Left kidney (tissue), 8 donors: ENCODE data around the gene FXR2. TPM values are rescaled to one million over a fixed set of nuclear protein-coding genes. Genes with fewer than 3 reads are reported as not detected.
"Not testable (repeated sequence)": the region's sequence is repeated elsewhere in the genome, so short reads cannot be mapped to it uniquely, and the experiment has no call there.

Experiments used
- DNase-seq: peaks from one replicate; pipeline ENCODE4 v3.0.0-alpha.2; 2013
- long read RNA-seq, 8 donors: transcript quantifications; one replicate each; lab custom pipeline, GENCODE V29; 2026
- polyA plus RNA-seq: library from polyadenylated mRNA; unstranded; fragments of 120-200 nt; gene quantifications from one replicate; pipeline ENCODE4 v1.2.1, GENCODE V29; 2013; ENCODE audit not compliant: insufficient read length

FXR2 gene
- polyA plus RNA-seq = 54.8 TPM
- long read RNA-seq, donor 1, partial matches to known transcripts = 0 of 4 reads
- long read RNA-seq, donor 1, other reads (novel, unspliced or antisense) = 0 of 4 reads
- long read RNA-seq, donor 2, transcript FXR2-201 (17 exons, 2,957 nt) = major isoform, 5 of 6 reads
- long read RNA-seq, donor 2, partial matches to known transcripts = 0 of 6 reads
- long read RNA-seq, donor 2, other reads (novel, unspliced or antisense) = 0 of 6 reads
- long read RNA-seq, donor 3, transcript FXR2-201 (17 exons, 2,957 nt) = major isoform, 5 of 25 reads
- long read RNA-seq, donor 3, partial matches to known transcripts = 19 of 25 reads
- long read RNA-seq, donor 3, other reads (novel, unspliced or antisense) = 0 of 25 reads
- long read RNA-seq, donor 4 = 0 reads
- long read RNA-seq, donor 5, transcript FXR2-201 (17 exons, 2,957 nt) = major isoform, 7 of 15 reads
- long read RNA-seq, donor 5, partial matches to known transcripts = 0 of 15 reads
- long read RNA-seq, donor 5, other reads (novel, unspliced or antisense) = 8 of 15 reads
- long read RNA-seq, donor 6, partial matches to known transcripts = 0 of 2 reads
- long read RNA-seq, donor 6, other reads (novel, unspliced or antisense) = 0 of 2 reads
- long read RNA-seq, donor 7, partial matches to known transcripts = 0 of 3 reads
- long read RNA-seq, donor 7, other reads (novel, unspliced or antisense) = 0 of 3 reads
- long read RNA-seq, donor 8 = 0 reads

GRCh38 chr17:7614425-7615264, at the start of gene FXR2:
Gene FXR2 (minus strand): TSS chr17:7614897. CDS start chr17:7614532, 365 bp downstream.
- peak; percentile 100 for DNase-seq

DNA sequence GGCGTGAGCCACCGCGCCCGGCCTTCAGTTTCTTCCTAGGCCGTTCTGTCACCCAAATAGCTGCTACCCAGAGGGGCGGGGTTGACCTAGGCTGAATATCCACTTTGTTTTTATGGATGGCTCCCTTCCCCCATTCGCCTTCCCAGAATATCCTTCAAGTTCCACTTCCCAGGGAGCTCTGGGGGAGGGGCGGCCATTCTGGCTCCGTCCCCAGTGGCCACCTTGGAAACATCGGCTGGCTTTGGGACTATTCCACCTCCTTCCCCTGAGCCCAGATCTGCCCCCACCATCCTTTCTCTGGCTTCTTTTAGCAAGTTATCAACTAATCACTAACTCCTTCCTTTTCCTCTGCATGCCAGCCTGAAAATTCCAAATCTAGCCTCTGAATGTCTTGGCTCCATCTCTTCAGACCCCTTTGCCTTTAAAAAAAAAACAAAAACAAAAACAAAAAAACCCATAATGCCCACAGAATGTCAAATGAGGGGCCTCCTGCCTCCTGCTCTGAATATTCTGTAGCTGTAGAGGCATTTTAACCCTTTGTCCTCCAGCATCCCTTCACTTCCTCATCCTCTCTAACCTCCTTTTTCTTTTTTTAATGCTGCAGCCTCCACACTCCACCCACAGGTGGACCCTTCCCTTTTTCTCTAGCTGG, 42.4 kb upstream of the FXR2 start:
- peak; percentile 72 for DNase-seq

DNA sequence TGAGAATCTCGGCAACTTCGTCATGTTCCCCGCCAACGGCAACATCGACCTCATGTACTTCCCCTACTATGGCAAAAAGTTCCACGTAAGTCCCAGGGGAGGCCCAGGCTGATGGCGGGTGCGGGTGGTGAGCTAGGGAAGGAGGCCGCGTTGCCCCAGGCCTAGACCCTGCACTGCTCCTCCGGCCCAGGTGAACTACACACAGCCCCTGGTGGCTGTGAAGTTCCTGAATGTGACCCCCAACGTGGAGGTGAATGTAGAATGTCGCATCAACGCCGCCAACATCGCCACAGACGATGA, 40.8 kb upstream of the FXR2 start:
- no peak for DNase-seq

GRCh38 chr17:7654832-7655540, 40.3 kb upstream of the FXR2 start:
- DNase-seq = no peak

DNA sequence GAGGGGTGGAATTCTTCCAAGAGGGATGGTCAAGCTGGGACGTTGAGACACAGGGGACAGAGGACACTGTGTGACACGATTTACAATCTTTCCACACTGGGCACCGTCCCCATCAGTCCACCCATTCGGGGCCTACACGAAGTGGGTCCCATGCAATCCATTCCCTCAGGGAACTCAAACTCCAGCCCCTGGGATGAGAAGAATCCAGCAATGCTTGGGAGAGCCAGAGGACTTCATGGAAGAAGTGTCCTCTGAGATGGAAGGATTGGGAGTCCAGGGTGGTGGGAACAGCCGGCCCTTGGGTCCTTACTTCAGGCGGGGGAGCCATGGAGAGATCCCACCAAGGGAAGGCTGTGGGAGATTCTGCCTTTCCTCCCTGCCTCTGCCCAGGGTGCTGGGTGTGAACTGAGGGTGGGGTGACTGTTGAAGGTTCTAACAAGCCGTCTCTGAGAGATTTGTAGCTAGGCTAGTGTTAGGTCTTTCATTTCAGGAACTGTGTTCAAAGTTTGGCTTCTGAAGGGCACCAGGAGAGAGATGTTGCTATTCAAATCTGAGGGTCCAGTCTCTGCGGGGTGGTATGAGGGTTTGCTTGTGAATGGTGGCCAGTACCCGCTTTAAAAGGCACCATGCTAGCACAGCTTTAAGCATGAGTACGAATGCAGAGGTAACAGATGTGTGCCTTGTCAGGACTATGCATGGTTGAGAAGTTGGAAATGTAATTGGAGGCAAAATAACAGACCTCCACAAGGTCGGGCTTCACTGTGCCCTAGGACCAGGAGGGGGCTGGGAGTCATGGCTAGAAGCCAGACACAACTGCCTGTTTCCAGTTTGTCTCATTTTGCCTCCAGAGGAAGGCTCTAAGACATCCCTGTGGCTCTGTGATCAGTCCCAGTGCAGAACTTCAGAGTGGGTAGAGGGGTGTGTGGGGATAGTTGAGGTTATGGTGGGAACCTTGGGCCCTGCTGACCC, 38.0 kb upstream of the FXR2 start:
- DNase-seq = no peak

GRCh38 chr17:7651665-7652387, 37.1 kb upstream of the FXR2 start:
- peak; percentile 80 for DNase-seq

DNA sequence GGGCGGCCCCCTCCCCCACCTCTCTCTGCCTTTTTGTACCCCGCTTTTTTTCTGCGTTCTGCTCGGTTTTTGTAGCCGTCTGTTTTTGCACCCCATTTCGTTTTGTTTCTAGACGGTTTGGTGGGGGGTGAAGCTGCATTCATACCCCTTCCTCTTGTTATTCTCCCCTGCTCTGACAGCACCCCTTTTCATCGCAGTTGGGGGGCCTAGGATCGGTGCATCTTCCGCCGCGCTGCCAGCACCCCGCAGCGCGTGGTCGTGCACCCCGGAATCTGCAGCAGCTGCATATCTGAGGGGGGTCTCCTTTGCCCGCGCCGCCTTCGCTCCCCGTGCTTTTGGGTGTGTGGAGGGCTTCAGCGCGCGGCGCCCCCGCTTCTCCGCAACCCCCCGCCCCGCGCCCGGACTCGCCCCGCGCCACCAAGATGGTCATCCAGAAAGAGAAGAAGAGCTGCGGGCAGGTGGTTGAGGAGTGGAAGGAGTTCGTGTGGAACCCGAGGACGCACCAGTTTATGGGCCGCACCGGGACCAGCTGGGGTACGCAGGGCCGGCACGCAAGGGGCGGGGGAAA, 36.5 kb upstream of the FXR2 start:
- no peak for DNase-seq

DNA sequence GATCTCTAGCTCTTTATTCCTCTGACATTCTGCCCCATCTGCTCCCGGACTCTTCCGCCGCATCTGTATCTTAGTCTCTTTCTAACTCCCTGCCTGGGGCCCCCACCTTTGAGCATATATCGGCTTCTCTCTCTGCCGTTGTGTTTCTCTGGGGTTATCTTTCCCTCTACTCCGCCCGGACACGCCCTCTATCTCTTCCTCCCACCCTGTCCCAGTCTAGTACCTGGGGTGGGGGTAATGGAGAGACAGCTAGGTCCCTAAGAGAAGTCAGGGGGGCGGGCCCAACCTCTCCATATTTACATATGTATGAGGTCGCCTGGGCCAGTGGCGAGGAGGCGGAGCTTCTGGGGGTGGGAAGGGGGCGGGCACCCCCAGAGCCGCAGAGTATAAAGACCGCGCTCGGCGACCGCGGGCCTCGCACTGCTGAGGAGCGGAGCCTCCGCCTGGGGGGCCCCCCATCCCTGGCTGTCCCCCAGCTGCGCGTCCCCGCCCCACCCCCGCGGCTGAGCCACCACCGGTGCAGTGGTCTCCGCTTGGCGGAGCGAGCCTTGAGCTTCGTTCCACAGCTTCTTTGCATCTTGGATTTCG, 35.9 kb upstream of the FXR2 start, which contains the start of gene ATP1B2:
TSS of gene ATP1B2 (plus strand) at position 418 of the 588 bp plus-strand sequence. CDS start 593 bp downstream, outside the sequence.
- DNase-seq = peak; percentile 75

- no peak for DNase-seq
These were observed 32.3 kb upstream of the FXR2 start for GRCh38 chr17:7647018-7647417.

- no peak for DNase-seq
These were observed 31.8 kb upstream of the FXR2 start for GRCh38 chr17:7646457-7646856.

DNA sequence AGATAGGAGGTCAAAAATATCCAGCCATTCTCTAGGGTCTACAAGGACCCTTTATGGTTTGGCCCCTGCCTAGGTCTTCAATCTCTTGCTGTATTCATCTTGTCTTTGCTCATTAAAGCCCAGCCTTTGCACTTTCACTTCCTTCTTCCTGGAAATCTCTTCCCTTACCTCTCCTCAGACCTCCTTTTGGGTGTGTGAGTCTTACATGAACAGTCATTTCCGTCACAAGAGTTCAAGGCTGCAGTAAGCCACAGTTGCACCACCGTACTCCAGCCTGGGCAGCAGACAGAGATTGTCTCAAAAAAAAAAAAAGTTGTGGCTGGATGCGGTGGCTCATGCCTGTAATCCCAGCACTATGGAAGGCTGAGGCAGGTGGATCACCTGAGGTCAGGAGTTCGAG, 30.1 kb upstream of the FXR2 start:
- no peak for DNase-seq

GRCh38 chr17:7641635-7642034, 26.9 kb upstream of the FXR2 start:
- not testable (repeated sequence) for DNase-seq

- no peak for DNase-seq
These were observed 26.1 kb upstream of the FXR2 start for GRCh38 chr17:7640783-7641182.

- no peak for DNase-seq
These were observed 21.5 kb upstream of the FXR2 start for GRCh38 chr17:7636163-7636562.

DNA sequence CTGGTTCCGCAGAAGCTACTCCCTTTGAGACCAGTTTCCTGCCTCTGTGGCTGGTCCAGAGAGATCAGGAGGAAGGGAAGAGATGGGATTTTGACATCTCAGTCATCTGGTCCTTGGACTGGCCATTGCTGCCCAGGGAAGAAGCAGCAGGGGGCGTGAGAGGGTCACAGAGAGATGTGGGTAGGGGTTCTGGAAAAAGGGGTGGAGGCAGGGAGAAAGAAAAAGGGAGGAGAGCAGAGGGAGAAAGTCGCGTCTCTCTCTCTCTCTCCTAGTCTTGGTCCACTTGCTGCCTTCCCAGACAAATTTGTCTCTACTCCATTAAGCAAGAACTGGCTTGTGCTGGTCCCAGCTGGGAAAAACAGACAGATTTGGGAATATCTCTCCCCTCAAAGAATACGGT, 19.7 kb upstream of the FXR2 start:
- no peak for DNase-seq

DNA sequence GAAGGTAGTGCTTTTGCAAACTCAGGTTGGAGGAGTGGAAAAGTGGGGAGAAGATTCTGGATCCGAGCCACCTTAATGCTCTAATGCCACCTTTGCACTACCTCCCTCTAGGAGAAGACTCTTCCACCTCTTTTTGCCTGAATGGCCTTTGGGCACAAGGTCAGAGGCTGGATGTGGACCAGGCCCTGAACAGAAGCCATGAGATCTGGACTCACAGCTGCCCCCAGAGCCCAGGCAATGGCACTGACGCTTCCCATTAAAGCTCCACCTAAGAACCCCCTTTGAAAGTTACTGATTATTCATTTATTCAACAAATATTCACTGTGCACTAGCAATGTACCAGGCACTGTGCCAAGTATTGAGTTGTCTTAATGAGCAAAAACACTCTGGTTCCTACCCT, 18.4 kb upstream of the FXR2 start:
- no peak for DNase-seq

DNA sequence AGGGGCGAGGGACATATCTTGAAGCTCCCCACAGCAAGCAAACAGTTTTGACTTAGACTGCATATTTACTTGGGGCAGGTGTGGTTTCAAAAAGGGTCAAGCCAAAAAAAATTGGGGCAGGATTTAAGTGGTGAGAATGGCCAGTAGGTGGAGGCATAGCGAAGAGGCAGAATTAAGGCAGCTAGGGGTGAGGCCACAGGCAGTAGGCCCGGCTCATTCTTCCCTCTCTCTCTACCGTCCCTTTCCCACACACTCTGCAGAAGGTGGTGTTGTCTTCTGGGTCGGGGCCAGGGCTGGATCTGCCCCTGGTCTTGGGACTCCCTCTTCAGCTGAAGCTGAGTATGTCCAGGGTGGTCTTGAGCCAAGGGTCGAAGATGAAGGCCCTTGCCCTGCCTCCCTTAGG, 17.8 kb upstream of the FXR2 start:
- no peak for DNase-seq
